GM18870 (cell line): Measurements from ENCODE around the gene MPND.

Experiments used
- ATAC-seq: cut with Tn5 transposase; IDR thresholded peaks from one replicate; pipeline ENCODE4 v1.9.1; 2021; ENCODE audit warnings: moderate library complexity; ENCODE audit not compliant: unreplicated experiment

MPND gene

GRCh38 chr19:4376028-4376670 is 32.8 kb downstream of the MPND start:
- ATAC-seq = no peak

DNA sequence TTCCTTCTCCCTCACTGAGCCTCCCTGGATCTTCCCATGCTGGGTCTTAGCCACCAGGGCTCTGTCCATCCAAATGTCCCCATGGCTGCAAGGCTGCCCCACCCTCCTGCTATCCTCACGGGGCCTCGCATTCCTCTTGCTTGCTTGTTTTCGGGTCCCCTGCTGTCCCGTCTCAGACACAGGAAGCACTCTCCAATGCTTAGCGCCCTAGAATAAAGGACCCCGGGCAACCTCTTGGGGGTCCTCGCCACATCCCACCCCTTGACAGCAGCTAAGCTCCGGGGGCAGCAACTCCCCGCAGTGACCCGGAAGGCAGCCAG is 33.3 kb downstream of the MPND start:
- ATAC-seq = no peak

- no peak for ATAC-seq
These were observed 33.8 kb downstream of the MPND start for GRCh38 chr19:4376991-4377781.

- no peak for ATAC-seq
These were observed 35.5 kb downstream of the MPND start for GRCh38 chr19:4378886-4379285.

DNA sequence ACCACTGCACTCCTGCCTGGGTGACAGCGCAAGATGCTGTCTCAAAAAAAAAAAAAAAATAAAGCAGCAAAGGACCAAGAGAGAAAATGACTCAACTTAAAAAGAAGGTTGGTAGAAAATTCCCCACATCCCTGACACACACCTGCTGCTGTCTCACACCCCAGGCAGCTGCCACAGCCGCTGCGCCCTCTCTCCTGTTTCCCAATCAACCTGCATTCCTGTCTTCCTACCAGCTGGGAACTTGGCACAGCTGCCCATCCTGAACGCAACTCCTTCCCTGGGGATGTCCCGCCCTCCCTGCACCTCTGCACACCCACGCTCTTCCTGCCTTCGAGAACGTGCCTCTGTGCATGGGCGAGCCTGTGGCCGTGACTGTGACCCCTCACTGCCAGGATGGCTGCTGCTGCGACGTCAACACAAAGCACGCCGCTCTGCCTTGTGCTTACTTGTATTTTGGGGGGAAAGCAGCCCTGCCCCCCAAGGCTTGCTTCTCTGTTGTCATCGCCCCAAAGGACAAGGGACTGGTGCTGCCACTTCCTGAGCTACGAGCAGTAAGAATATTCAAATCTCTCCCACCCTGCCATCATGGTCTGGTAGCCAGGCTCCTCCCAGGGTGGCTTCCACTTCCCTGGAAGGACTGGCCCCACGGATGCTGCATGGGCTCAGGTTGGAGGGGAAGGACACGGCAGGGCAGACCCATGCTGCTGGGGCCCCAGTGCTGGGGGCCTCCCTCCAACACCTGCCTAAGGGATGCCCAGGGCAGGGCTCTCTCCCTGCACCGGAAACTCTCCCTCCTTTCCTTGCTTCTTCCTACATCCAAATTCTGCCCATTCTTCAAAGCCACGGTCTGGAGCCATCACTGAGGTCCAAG is 36.3 kb downstream of the MPND start:
- ATAC-seq = no peak

- ATAC-seq = no peak
These were observed 36.9 kb downstream of the MPND start for GRCh38 chr19:4380254-4380727.

DNA sequence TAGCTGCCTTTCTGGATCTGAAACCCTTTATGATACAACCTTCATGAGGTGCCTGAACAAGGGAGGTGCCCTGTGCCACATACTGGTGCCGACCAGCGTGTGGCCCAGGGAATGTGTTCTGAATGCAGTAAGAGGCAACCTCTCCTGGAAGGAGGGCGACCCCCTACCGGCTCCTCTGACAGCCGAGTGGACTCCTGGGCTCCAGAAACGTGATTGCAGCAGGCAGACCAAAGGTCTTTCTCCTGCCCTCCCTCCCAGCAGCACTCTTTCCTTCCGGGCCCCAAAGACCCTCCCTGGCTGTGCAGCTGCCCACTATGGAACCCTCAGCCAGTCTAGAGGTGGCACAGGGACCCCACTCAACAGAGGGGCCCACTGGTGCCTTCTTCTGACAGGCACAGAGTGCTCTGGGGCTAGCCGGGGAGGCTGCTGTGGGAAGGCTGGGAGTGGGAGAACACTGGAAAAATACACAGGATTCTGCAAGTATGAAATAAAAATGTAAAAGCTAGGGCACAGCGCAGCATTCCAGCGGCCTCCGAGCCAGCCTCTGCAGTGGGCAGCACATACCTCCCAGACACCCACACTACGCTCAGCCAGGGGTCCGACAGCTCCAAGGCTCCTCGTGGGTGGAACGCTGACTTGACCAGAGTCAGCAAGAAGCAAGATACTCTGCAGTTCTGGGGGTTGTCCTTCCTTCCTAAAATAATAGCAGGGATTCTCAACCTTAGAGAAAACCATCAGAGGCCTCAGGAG is 42.1 kb downstream of the MPND start:
- ATAC-seq = no peak

DNA sequence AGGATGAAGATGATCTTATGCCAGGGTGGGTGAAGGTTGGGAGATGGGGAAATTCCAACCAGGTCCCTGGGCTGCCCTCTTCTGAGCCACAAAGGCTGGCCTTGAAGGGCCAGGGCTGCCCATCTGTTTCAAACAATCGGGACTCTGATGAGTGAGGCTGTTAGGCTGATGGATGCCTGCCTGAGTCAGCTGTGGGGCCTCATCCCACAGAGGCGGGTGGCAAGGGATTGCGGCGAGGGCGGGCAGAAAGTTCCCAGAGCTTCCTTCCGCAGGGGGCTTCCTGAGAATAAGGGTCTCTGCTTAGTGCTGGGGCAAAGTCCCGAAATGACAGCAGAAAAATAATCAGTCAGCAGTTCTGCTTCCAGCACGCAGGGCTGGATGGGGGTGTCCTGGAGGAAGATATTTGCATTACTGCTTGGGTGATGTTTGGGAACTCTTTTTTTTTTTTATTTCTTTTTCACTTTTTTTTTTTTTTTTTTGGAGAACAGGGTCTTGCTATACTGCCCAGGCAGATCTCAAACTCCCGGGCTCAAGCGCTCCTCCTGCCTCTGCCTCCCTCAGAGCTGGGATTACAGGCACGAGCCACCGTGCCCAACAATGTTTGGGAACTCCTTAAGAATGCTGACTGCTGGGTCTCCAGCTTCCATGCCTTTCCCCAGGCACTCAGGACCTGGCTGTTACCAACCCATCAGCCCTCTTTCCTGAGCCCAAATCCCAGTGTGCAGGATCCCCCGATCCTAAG is 42.9 kb downstream of the MPND start:
- no peak for ATAC-seq

DNA sequence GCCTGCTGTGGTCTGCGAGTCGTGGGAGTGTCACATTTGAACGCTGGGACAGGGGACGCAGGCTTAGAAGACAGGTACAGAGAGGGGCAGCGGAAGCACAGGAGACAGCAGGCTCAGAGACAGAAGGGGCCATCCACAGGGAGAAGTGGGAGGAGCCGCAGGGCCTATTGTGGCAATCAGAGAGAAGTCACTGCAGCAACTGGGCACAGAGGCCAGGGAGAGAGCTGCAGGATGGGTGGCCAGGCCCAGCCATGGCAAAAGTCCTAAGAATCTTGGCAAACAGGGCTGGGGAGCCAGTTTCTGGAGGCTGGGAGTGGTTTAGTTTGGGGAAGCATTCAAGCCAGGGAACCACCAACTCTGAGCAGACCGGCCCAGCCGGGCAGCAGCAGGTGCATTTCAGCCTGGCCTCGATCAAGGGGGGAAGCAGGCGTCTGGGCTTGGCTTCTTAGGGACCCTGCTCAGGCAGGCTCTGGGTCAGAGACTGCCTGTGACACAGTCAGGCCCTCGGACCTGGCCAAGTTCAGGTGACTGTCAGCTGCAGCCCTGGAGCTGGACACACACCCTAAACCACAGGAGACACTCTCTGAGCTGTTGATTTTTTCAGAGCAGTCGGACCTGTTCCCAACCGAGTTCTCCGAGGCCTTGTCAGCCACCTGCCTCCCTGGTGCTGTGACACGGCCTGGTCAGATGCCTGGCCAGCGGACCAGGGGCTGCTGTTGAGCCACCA is 45.1 kb downstream of the MPND start:
- no peak for ATAC-seq

DNA sequence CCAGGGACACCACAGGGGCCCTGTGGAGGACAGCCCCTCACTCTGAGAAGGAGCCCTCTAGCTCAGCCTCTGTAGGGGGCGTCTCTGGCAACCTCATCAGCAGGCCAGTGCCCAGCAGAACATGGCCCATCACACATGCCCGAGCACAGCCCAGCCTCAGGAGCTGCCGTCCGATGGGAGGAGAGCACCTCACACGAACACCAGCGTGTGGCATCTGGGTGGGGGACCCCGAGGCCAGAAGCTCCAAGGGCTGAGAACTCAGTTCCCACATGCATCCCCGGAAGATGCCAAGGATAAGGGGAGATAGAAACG is 45.7 kb downstream of the MPND start:
- ATAC-seq = no peak

DNA sequence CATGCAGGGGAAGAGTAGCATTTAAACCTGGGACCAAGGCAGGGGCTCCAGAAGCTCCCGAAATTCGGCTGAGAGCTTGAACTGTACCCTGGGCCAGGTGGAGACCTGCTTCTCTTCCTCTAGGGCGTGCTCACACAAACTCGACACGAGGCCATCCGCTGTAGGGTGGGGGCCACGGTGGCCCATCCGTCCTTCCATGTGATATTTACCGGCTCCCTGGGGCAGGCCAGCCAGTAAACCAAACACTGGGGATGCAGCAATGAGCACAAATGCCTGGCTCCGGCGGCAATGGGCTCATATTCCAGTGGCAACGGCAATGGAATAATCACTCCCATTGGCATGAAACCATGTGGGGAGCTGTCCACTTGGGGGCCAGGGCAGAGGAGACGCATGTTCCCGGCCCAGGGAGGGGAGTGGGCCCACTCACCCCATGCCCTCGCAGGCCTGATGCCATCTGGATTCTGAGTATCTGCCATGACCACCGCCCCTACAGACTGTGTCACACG is 46.2 kb downstream of the MPND start:
- no peak for ATAC-seq

DNA sequence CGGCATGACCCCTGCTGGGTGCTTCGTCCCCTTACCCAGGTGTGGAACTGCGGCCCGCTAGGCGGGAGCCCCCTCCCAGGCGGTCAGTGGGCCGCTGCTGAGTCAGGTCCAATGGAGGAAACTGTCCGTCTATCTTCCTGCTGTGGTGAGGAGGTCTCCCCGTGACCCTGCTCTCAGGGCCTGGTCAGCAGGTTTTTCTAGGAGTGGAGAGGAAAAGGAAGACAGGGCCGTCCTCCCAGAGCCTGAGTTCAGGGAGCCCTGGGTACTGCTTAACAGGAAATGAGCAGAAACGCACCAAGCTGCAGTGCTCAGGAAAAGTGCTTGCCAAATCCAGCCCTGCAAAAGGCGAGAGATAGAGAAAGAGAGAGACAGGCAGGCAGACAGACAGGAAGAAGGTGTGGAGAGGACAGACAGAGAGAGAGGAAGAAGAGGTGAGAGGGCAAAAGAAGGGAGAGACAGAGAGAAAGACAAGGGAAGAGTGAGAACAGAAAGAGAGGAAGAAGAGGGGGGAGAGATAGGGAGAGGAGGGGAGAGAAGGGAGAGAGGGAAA is 46.7 kb downstream of the MPND start:
- ATAC-seq = no peak

GRCh38 chr19:4390567-4391305 is 47.4 kb downstream of the MPND start:
- no peak for ATAC-seq

DNA sequence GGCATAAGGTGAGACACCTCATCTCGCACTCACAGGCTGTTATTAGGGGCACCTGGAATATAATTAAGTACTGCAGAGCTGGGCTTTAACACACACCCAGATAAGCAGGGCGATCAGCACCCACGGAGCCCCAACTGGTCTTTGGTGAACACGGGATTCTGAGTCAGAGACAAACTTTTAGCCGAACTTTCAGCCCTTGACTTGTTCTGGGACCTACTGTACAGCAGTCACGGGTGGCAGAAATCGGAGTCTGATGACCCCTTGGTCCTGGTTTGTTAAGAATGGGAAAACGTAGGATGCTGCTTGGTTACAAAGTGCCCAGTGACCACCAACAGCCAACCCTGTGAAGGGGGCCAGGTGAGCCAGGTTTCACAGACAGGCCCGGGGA is 47.9 kb downstream of the MPND start:
- no peak for ATAC-seq

DNA sequence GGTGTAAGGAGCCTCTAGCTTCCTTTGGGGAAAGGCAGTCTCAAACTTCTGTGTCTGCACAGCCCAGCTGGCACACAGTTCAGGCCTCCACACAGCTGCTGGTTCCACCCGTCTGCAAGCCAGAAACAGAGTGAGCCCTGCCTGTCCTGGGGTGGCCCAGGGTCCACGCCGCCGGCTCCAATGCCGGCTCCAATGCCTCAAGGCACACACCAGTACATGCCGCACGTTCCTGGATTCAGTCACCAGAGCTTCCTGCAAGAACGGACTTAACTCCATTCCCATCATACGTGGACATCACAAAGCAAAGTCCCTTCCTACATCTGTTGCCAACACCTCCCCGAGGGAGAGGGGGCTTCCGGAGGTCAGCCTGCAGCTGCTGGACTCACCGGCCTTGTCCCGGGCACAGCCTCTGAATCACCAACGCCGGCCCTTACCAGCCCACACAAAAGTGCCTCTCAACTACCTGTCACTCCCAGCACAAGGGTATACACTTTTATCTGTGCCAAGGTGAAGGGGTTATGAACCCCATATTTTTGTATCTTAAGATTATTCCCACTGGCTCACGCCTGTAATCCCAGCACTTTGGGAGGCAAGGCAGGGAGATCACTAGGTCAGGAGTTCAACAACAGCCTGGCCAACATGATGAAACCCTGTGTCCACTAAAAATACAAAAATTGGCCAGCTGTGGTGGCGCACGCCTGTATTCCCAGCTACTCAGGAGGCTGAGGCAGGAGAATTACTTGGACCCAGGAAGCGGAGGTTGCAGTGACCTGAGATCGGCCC is 48.5 kb downstream of the MPND start:
- ATAC-seq = no peak

- no peak for ATAC-seq
These were observed 50.7 kb downstream of the MPND start for GRCh38 chr19:4393947-4394590.
